GM04503 (cell line): ENCODE results near the gene NCKAP5.

Source experiments
- DNase-seq: peaks from one replicate; pipeline ENCODE4 v3.0.0-alpha.2; 2012; ENCODE audit warnings: low read depth

NCKAP5 gene

GRCh38 chr2:133574186-133574585 lies 5.9 kb upstream of the NCKAP5 start:
- DNase-seq = no peak

- DNase-seq = no peak
Observed at GRCh38 chr2:133573491-133574162, 5.4 kb upstream of the NCKAP5 start.

DNA sequence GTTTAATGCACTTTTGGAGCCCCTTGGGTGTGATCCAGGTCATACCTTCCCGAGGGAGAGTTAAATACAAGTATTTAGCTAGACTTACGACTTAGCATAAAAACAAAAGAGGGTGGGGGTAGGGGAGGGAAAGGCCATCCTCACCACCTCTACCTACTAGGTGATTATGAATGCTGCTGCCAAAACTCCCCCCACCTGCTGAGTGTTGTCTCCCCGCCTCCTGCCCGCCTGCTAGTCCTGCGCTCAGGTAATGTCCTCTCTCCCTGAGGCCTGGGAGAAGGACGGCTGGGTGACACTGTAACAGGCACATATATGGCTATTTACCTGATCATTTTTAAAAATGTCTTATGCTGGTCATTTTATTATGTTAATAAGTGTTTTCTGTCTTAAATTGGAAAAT lies 3.0 kb upstream of the NCKAP5 start:
- DNase-seq = no peak

GRCh38 chr2:133570542-133570941 lies 2.3 kb upstream of the NCKAP5 start:
- DNase-seq = no peak

DNA sequence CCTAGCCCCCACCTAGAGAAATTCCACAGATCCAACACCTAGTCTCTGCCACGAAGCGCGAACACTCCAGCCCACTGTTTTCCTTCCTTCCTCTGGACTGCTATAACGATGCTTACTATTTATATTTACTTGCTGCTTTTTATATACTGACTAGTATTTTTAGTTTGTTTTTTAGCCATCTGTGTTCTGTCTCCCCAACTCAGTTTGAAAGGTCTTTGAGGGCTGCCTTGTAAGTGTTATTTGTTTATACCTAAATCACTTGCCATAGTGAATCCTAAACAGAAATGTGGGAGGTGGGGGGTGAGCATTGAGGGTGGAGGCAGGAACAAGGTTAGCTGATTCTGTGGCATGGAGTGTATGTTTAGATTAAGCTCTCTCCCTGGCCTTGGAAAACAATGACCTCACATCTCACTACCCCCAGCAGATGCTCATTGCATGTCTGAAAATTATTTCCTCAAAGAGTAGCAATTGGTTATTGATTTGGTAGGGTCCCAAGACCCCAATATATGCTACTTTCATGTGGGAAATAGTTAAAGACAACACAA lies 1.1 kb upstream of the NCKAP5 start:
- no peak for DNase-seq

DNA sequence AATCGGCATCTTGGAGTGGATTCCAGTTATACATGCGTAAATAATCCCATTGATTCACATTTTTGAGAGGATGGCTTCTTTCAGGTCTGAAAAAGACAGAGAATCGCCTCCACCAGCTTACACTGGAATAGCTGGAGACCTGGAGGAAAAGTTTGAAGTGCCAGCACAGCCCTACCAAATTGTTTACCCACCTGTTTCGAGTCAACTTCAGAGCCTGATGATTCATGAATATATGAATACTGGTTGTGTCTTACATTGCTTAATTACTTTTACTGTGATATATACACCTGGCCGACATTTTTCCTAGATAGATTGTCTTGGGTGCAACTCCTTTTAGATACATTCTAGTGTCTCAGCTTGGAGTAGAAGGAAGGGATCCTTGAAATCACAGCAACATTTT lies 335 bp upstream of the NCKAP5 start:
- DNase-seq = no peak

DNA sequence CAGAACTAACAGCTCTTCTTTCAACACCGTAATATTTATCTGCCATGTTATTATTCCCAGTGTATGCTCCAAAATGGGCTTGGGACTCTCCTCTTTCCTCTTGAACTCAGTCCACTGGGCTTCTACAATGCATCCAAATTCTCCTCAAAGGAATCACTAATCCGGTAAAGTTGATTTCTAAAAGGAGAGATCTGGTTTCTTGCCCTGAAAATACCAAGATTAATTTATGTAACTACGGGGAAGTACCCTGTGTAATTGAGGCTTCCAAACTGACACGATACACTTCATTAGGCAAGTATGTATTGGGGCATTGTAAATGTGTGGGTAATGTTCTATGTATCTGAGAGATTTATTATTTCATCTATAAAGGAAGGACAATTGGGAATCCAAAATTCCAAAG lies 5.7 kb downstream of the NCKAP5 start:
- no peak for DNase-seq

- DNase-seq = no peak
Observed at GRCh38 chr2:133561045-133561852, 7.0 kb downstream of the NCKAP5 start.

- no peak for DNase-seq
Observed at GRCh38 chr2:133557614-133558013, 10.6 kb downstream of the NCKAP5 start.

GRCh38 chr2:133553838-133554408 lies 14.3 kb downstream of the NCKAP5 start:
- DNase-seq = no peak

- DNase-seq = no peak
Observed at GRCh38 chr2:133553251-133553650, 15.0 kb downstream of the NCKAP5 start.

DNA sequence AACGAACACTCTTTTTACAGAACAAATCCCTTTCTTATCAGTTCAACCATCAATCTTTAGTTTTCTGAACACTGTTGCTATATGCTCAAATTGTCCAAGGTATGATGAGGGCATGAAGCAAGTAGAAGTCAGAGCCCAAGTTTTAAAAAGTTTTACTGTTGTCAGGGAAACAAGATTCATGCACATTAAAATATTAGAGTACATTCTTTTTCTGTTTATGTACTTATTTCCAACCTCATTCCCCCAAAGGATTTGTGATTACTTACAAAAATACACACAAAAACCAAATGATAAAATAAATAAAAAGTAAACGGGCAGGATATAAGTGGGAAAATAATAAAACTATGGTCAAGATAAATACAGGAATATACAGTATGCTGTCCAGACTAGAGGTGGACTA lies 15.4 kb downstream of the NCKAP5 start:
- no peak for DNase-seq

- DNase-seq = no peak
Observed at GRCh38 chr2:133541797-133542196, 26.5 kb downstream of the NCKAP5 start.

GRCh38 chr2:133541376-133541775 lies 26.9 kb downstream of the NCKAP5 start:
- DNase-seq = no peak

GRCh38 chr2:133532919-133533318 lies 35.3 kb downstream of the NCKAP5 start:
- DNase-seq = no peak

GRCh38 chr2:133531382-133531781 lies 36.9 kb downstream of the NCKAP5 start:
- DNase-seq = no peak

GRCh38 chr2:133530645-133531044 lies 37.6 kb downstream of the NCKAP5 start:
- no peak for DNase-seq

DNA sequence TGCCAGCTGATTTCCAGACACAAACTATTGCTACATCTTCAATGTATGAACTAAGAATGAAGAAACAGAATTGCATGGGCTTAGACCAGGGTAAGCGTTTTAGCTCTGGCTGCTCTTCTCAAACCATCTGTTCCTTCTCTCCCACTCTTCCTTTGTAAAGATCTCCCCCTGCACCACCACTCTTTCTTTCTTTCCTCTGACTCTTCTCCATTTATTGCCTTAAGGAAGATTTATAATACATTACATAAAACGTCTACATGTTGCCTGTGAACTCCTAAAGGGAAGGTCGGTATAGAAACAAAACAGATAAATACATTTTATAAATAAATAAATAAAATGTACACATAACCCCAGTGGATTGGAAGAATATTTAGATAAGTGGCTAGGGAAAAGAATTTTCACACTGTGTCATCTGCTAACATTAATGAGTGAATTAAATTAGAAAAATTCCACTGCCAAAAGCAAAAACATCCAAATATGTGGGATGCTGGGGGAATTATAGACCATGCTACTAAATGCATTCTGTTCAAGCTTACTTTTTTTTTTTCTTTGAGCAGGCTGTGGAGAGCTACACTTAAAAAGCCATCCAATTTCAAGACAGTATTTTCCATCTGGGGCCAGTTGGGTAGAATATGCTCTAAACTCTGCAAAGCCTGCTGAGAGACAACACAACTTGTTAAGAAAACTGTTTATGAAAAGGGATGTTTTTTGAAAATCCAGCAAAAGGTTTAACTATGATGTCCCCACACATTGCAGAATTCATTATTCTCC lies 41.5 kb downstream of the NCKAP5 start:
- no peak for DNase-seq

DNA sequence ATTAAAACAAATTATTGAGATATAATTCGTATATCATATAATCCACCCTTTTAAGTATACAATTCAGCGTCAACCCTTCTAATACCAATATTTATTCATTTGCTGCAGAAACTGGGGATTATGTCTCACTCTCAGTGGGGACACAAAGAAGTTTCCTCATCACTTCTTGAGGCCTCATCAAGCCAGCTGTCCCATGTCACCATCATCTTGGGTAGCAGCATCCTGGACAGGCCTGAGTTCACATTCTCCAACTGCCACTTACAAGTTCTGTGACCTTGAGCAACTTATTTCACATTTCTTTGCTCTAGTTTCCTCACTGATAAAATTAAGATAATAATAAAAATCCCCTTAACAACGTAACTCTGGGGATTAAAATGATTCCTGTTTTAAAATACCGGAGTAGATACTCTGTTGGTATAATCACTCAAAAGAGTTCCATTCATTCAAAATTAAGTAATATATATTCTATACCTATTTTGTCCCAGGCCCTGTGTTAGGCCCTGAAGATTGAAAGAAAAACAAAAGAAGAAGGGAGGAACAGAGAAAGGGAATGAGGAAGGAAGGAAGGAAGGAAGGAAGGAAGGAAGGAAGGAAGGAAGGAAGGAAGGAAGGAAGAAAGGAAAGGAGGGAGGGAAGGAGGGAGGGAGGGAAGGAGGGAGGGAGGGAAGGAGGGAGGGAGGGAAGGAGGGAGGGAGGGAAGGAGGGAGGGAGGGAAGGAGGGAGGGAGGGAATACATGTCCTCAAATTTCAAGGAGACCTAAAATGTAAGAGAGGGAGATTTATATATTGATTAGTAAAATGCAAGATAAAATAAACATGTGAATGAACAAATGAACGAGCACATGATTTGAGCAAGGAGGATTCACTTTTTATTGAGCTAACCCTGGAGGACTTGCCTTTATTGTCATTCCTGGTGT lies 42.4 kb downstream of the NCKAP5 start:
- DNase-seq = no peak

DNA sequence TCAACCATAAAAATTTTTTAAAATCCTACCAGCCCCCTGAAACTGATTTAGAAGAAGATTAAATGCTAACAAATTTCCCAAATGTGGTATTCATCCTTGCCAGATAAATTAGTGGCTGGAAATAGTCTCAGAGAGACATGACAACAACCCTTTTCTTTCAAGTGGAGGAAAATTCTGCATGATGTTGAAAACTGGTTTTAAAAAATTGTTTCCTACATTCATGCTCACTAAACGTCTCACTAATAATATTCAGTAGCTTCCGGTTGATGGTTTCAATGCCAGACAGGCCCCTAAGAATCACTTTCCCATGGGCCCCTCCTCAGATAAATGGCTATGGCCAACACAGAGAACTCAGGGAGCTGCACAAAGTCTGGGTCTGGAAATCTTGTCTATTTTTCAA lies 43.2 kb downstream of the NCKAP5 start:
- DNase-seq = no peak

- DNase-seq = peak; percentile 43
Observed at GRCh38 chr2:133523406-133523805, 44.9 kb downstream of the NCKAP5 start.
